ENCODE measurements around the gene ABHD12. TPM values are rescaled to one million over a fixed set of nuclear protein-coding genes. Genes with fewer than 3 reads are reported as not detected.

Gene ABHD12
- total RNA-seq, 2 experiments from 2014 or later = 13.4 to 17.0 TPM

GRCh38 chr20:25280051-25280573 lies 110.5 kb downstream of the ABHD12 start:
- no peak for ATAC-seq (ENCODE audit: poor library complexity)
- peaks cover 72% of the 10 kb centered on the region for H3K36me3 ChIP-seq (ENCODE audit: insufficient read depth, low read length)
- H3K4me3 ChIP-seq (ENCODE audit: low read length) = no peak overlapping the region
- Mint-ChIP-seq H3K27me3 (no peaks in the 10 kb centered on the region), H3K9me3 (no peaks in the 10 kb centered on the region), H3K4me3 (no peak overlapping the region), H3K4me1 (ENCODE audit: low read depth) (peaks cover 4% of the 10 kb centered on the region), H3K27ac (no peak overlapping the region), H3K36me3 (ENCODE audit: low read depth) (peaks cover 66% of the 10 kb centered on the region)
- ChIA-PET POLR2A (interaction anchor here (1.6 kb wide), 1 partner anchor 31 kb away, joined by 4 read pairs; no protein-coding TSS in a partner anchor), CTCF (interaction anchor here (0.8 kb wide), 1 partner anchor 14 kb away, joined by 3 read pairs; no protein-coding TSS in a partner anchor)
- no peaks in the 10 kb centered on the region for H3K27me3 ChIP-seq (ENCODE audit: control insufficient read depth in 1 of 2, insufficient read depth in 2 of 2, low read length in 2 of 2)
- peak in 1 of 14 experiments; percentile 23 for DNase-seq
- TF ChIP-seq CTCF (IDR thresholded peaks at IDR 0.05) = no peak
- H3K27ac ChIP-seq (ENCODE audit: low read depth in 1 of 2, low read length in 2 of 2) = no peak overlapping the region
- H3K9me3 ChIP-seq (ENCODE audit: control insufficient read depth in 1 of 2, insufficient read depth in 1 of 2, low read length in 2 of 2) = no peaks in the 10 kb centered on the region
- H3K4me1 ChIP-seq (ENCODE audit: insufficient read depth, low read length) = no peaks in the 10 kb centered on the region
- intact Hi-C loops (cut with DNase I, micrococcal nuclease) = no loop called here

GRCh38 chr20:25279403-25279802 lies 111.2 kb downstream of the ABHD12 start:
- H3K36me3 Mint-ChIP-seq (ENCODE audit: low read depth) = peaks cover 64% of the 10 kb centered on the region
- no peaks in the 10 kb centered on the region for H3K9me3 Mint-ChIP-seq
- peaks cover 4% of the 10 kb centered on the region for H3K4me1 Mint-ChIP-seq (ENCODE audit: low read depth)
- H3K27me3 Mint-ChIP-seq = no peaks in the 10 kb centered on the region
- Histone ChIP-seq H3K27ac (ENCODE audit: low read depth in 1 of 2, low read length in 2 of 2) (no peak overlapping the region), H3K9me3 (ENCODE audit: control insufficient read depth in 1 of 2, insufficient read depth in 1 of 2, low read length in 2 of 2) (no peaks in the 10 kb centered on the region), H3K27me3 (ENCODE audit: control insufficient read depth in 1 of 2, insufficient read depth in 2 of 2, low read length in 2 of 2) (no peaks in the 10 kb centered on the region), H3K36me3 (ENCODE audit: insufficient read depth, low read length) (peaks cover 73% of the 10 kb centered on the region), H3K4me1 (ENCODE audit: insufficient read depth, low read length) (no peaks in the 10 kb centered on the region), H3K4me3 (ENCODE audit: low read length) (no peak overlapping the region)
- POLR2A ChIA-PET = no interaction called here
- H3K27ac Mint-ChIP-seq = no peak overlapping the region
- H3K4me3 Mint-ChIP-seq = no peak overlapping the region
- ATAC-seq (ENCODE audit: poor library complexity) (no peak), DNase-seq (peak in 1 of 14 experiments; percentile 2)
- TF ChIP-seq CTCF (IDR thresholded peaks at IDR 0.05) = no peak
- CTCF ChIA-PET = no interaction called here
- intact Hi-C loops (cut with DNase I, micrococcal nuclease) = no loop called here

DNA sequence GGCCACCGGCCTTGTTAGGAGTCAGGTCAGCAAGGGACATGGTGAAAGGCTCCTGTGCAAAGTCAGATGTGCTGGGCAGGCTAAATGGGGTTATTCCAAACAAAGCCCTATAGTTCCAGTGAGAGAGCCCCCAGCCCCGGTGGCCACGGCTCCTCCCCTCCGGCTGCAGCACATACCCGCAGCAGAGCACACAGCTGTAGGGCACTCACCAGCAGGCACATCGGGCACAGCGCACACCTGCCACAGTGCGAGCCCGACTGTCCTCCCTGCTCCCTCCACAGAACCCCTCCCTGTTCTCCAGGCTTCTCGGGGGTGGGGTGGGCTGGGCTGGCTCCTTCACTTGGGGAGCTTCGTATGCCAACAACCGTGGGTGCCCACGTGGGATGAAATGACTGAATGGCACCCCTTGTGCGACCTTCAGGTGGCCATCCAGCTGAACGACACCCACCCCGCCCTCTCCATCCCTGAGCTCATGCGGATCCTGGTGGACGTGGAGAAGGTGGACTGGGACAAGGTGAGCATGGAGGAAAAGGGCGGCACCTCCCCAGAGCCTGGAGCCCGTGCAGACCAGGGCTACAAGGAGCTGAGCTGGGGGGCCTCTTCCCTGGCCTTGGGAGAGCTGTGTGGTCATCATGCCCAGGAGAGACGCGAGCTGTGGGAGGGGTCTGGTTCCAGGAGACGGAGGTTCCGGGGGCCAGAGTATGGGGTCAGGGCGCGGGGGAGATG lies 111.8 kb downstream of the ABHD12 start:
- H3K9me3 Mint-ChIP-seq = no peaks in the 10 kb centered on the region
- peaks cover 4% of the 10 kb centered on the region for H3K4me1 Mint-ChIP-seq (ENCODE audit: low read depth)
- H3K4me1 ChIP-seq (ENCODE audit: insufficient read depth, low read length) = no peaks in the 10 kb centered on the region
- H3K9me3 ChIP-seq (ENCODE audit: control insufficient read depth in 1 of 2, insufficient read depth in 1 of 2, low read length in 2 of 2) = no peaks in the 10 kb centered on the region
- H3K4me3 Mint-ChIP-seq = no peak overlapping the region
- no peaks in the 10 kb centered on the region for H3K27me3 Mint-ChIP-seq
- H3K36me3 Mint-ChIP-seq (ENCODE audit: low read depth) = peaks cover 64% of the 10 kb centered on the region
- intact Hi-C loops (cut with DNase I, micrococcal nuclease) = no loop called here
- peak in 1 of 14 experiments; percentile 32 for DNase-seq
- H3K27ac ChIP-seq (ENCODE audit: low read depth in 1 of 2, low read length in 2 of 2) = no peak overlapping the region
- H3K36me3 ChIP-seq (ENCODE audit: insufficient read depth, low read length) = peaks cover 73% of the 10 kb centered on the region
- H3K27ac Mint-ChIP-seq = no peak overlapping the region
- H3K4me3 ChIP-seq (ENCODE audit: low read length) = no peak overlapping the region
- ATAC-seq (ENCODE audit: poor library complexity) = no peak
- ChIA-PET POLR2A (no interaction called here), CTCF (no interaction called here)
- no peak for TF ChIP-seq CTCF (IDR thresholded peaks at IDR 0.05)
- H3K27me3 ChIP-seq (ENCODE audit: control insufficient read depth in 1 of 2, insufficient read depth in 2 of 2, low read length in 2 of 2) = no peaks in the 10 kb centered on the region
